ENCODE measurements around the gene TRMT6.

The TRMT6 gene

DNA sequence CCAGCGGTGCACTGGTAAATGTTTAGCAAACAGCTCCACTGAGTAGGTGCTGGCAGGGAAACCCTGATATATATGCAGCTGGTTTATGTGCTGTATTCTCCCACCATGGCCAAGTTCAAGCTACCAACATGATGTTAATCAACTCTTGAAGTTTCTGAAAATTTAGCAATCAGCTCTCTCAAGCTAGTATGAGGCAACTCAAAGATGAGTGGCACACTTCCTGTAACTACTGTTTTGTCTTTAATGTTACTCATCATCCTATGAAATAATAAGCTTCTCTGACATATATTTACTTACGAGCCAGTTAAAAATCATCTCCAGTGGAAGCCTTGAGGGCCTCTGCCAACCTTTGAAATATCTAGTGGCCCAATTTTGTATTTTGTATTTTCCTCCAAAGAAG is 54.7 kb downstream of the TRMT6 start:
- no peak for DNase-seq

DNA sequence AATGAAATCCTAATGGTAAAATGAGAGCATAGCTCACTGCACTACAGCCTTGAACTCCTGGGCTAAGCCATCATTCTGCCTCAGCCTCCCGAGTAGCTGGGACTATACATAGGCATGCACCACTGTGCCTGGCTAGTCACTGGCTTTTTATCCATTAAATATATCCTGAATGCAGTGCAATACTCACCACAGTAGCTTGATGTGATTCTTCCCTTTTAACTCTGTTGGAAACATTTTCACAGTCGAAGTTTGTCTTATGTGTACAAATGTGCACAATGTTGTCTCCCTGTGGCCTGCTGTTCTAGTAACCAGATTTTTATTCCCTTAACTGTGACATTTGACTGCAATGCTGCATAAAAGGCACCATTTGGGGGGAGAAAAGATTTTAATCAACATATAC is 56.7 kb downstream of the TRMT6 start:
- no peak for DNase-seq

DNA sequence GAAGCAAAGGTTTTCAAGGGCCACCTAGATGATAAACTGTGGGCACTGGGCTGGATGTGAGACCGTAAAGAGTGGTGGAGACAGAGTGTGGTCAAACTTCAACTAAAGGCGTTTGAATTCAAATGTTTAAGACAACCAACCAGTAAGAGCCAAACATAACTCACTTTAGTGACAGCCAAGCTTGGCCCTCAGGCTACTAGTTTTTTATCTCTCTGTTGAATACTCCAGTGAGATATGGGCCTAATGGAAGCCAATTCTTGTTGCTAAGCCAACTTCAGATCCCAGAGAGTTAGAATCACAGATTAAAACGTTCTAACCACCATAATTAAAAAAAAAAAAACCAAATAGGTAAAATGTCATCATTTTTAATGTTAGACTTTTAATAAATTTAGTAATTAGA is 57.3 kb downstream of the TRMT6 start:
- no peak for DNase-seq

DNA sequence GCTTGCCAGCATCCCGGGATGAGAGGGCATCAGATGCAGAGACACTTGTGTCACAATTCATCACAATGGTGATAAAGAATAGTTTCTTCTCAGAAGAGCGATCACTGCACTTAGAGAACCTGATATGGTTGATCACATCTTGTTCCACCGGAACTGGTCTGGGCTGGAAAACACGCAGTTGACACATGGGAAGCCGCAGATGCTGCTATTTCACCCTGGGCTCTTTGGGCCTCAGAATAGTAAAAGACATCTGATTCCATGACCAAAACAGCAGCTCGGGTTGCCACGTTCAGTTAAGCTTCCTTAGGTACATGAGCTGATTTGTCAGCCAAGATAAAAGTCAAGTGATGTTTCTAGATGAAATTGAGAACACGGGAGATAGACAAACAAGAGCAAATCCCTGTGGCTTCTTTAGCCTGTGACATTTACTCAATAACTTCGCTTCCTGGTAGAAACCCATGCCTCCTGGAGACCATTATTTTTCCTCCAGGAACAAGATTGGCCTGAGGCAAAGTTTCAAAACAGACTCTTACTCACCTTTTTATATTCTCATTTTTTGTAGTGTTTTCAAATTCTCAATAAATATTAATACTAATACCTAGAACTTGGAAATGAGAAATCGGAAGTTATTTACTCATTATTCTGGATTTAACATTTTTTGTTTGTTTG is 59.4 kb downstream of the TRMT6 start:
- no peak for DNase-seq

DNA sequence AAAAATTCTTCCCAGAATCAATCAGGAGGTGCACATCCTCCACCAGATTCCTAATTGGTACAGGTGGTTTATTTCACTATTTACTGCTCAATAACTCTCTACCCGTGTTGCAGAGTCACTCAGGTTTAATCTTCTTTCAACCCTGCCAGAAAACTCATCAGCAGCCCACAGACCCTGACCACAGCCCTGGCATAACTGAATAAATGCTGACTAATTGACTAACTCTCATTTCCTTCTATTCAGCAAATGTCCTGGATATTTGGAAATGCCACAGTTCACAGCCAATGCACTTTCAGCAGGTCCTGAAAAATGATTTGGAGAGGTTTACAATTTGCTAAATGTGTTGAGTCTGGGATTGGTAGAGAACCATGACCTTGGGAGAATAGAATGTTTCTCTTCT is 62.3 kb downstream of the TRMT6 start:
- no peak for DNase-seq

DNA sequence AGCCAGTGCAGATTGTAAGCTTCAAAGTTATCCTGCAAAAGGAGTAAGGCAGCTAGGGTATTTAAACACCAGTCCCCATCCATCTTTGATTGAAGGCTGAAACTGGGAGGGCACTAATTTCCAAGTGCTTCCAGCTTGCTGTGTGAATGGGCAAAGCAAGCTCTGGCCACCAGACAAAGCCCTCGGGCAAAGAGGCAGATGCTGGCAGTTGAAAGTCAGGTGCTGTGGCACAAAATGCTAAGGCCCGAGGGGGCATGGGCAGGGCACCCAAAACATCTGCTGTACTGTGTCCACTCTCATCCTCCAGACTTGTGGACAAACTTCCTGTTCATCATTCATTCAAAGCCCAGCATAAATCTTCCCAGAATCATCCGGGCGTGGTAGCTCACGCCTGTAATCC is 62.9 kb downstream of the TRMT6 start:
- no peak for DNase-seq

All from NCI-H187 (cell line).